K562 (cell line): ENCODE results near the gene SLC36A1. TPM values are rescaled to one million over a fixed set of nuclear protein-coding genes. Genes with fewer than 3 reads are reported as not detected.

Experiments used
- ATAC-seq: fragments of 200-7000 bp; cut with Tn5 transposase; 3 replicates; pipeline ENCODE4 v1.9.1; 2020; ENCODE audit warnings: moderate library complexity
- BruUV-seq: library from RNA; stranded (reverse); fragments of 400-500 nt; replicated peaks from 2 replicates; lab custom pipeline; 2021; lab: Mats Ljungman, UMichigan
- CTCF ChIA-PET: fragments of 300-600 bp; formaldehyde crosslinking; extraction: SDS; loops from one replicate; lab custom pipeline; 2021; ENCODE audit warnings: low intra/inter-chr PET ratio; lab: Yijun Ruan, JAX
- POLR2A ChIA-PET: fragments of 300-600, 350-650 bp; sonication (Branson Sonifier 250); formaldehyde crosslinking; extraction: SDS; loops from one replicate; lab custom pipeline; 2021; ENCODE audit warnings: antibody characterized with exemption, inconsistent platforms; lab: Yijun Ruan, JAX
- DNase-seq, 4 experiments: peaks; one replicate each; pipeline versions ENCODE4 v3.0.0 to v3.0.0-alpha.2; 2011 to 2018; ENCODE audit warnings: low spot score in 3 of 4, mixed read lengths in 3 of 4; ENCODE audit errors: extremely low read depth in 1 of 4
- FAIRE-seq: peaks from 2 replicates; lab custom pipeline; 2011; peaks lifted over from hg19 to GRCh38; lab: Jason Lieb, UNC
- H2AFZ ChIP-seq: 2 replicates; pipeline ENCODE4 v1.6.0; 2011; ENCODE audit warnings: low read depth, low read length, control low read depth, inconsistent platforms
- H3K27ac ChIP-seq: fragments of 200-600 bp; 3 replicates; pipeline ENCODE4 v1.8.0; 2011; ENCODE audit warnings: low read depth, mild to moderate bottlenecking, control low read depth, inconsistent platforms, low read length, moderate library complexity, mixed read lengths; ENCODE audit errors: extremely low read depth
- H3K27me3 ChIP-seq, 2 experiments: fragments of 300-600 bp in 1 of 2; 2 replicates in 1 of 2; 3 replicates in 1 of 2; pipeline versions ENCODE4 v1.6.0 to v1.8.0; 2011; ENCODE audit warnings: inconsistent platforms in 2 of 2, low read length in 2 of 2, mild to moderate bottlenecking in 1 of 2, mixed read lengths in 1 of 2, moderate library complexity in 1 of 2; ENCODE audit not compliant: control insufficient read depth in 2 of 2, insufficient read depth in 2 of 2
- H3K36me3 ChIP-seq: fragments of 300-600 bp; 3 replicates; pipeline ENCODE4 v1.8.0; 2011; ENCODE audit warnings: mild to moderate bottlenecking, low read length, inconsistent platforms; ENCODE audit not compliant: control insufficient read depth, insufficient read depth
- H3K4me1 ChIP-seq, 2 experiments: fragments of 200-600 bp in 1 of 2; replicated peaks in 1 of 2; 2 replicates in 1 of 2; 3 replicates in 1 of 2; pipeline versions ENCODE4 v1.5.1 to v1.8.0; 2011; ENCODE audit warnings: inconsistent platforms in 2 of 2, low read length in 2 of 2, mild to moderate bottlenecking in 1 of 2, mixed read lengths in 1 of 2, moderate library complexity in 1 of 2; ENCODE audit not compliant: control insufficient read depth in 2 of 2, insufficient read depth in 2 of 2
- H3K4me2 ChIP-seq: 2 replicates; pipeline ENCODE4 v1.6.1; 2011; ENCODE audit warnings: low read length, control low read depth, inconsistent platforms, mixed read lengths; ENCODE audit not compliant: insufficient read depth
- H3K4me3 ChIP-seq: fragments of 200-600 bp; sonication (generic), shearing (Covaris generic); 2 replicates; pipeline ENCODE4 v1.5.1; 2016; ENCODE audit warnings: control low read depth, inconsistent platforms
- H3K79me2 ChIP-seq: fragments of 200-600 bp; 3 replicates; pipeline ENCODE4 v1.8.0; 2011; ENCODE audit warnings: low read length, inconsistent platforms; ENCODE audit not compliant: control insufficient read depth, insufficient read depth
- H3K9ac ChIP-seq, 2 experiments: 2 replicates each; pipeline versions ENCODE4 v1.6.0 to v1.6.1; 2011; ENCODE audit warnings: low read depth in 2 of 2, low read length in 2 of 2, control low read depth in 1 of 2, inconsistent platforms in 1 of 2, mild to moderate bottlenecking in 1 of 2, mixed read lengths in 1 of 2; ENCODE audit not compliant: insufficient read depth in 1 of 2
- H3K9me1 ChIP-seq: one replicate; pipeline ENCODE4 v1.6.0; 2011; ENCODE audit warnings: inconsistent platforms, mild to moderate bottlenecking, low read length, moderate library complexity; ENCODE audit not compliant: control insufficient read depth, insufficient read depth
- H3K9me3 ChIP-seq: replicated peaks from 2 replicates; pipeline ENCODE4 v1.5.1; 2011; ENCODE audit warnings: low read depth, low read length, inconsistent platforms; ENCODE audit not compliant: control insufficient read depth, insufficient read depth
- H4K20me1 ChIP-seq: replicated peaks from 2 replicates; pipeline ENCODE4 v1.6.1; 2011; ENCODE audit warnings: low read length, inconsistent platforms, mixed read lengths; ENCODE audit not compliant: control insufficient read depth, insufficient read depth
- AFF1 ChIP-seq, 2 experiments: fragments of 450-650 bp; IDR thresholded peaks; 2 replicates each; pipeline ENCODE4 v1.6.1; 2018; ENCODE audit warnings: mild to moderate bottlenecking in 2 of 2, low read depth in 1 of 2; ENCODE audit not compliant: partially characterized antibody in 2 of 2
- CBX5 ChIP-seq: IDR thresholded peaks from 2 replicates; pipeline ENCODE4 v1.6.1; 2014; ENCODE audit warnings: low read depth, borderline replicate concordance
- CSDE1 ChIP-seq, 2 experiments: fragments of 450-650 bp; IDR thresholded peaks; 2 replicates each; pipeline ENCODE4 v1.6.1; 2016; ENCODE audit warnings: mild to moderate bottlenecking in 1 of 2
- FOXK2 ChIP-seq, 2 experiments: fragments of 450-650 bp; IDR thresholded peaks in 1 of 2; conservative IDR thresholded peaks in 1 of 2; 2 replicates each; pipeline ENCODE4 v1.6.1; 2016; ENCODE audit warnings: low read depth in 2 of 2, mild to moderate bottlenecking in 1 of 2
- IRF2 ChIP-seq: sonication (generic); formaldehyde crosslinking; IDR thresholded peaks from 2 replicates; pipeline ENCODE4 v1.8.1; 2022; ENCODE audit warnings: mild to moderate bottlenecking, missing genetic modification reagents
- MAFG ChIP-seq: fragments of 450-650 bp; conservative IDR thresholded peaks from 2 replicates; pipeline ENCODE4 v1.6.1; 2016; ENCODE audit warnings: missing genetic modification characterization, missing compliant biosample characterization
- NKRF ChIP-seq: fragments of 450-650 bp; IDR thresholded peaks from 2 replicates; pipeline ENCODE4 v1.6.1; 2016; ENCODE audit warnings: borderline replicate concordance
- RBM14 ChIP-seq: fragments of 200-400 bp; formaldehyde crosslinking; IDR thresholded peaks from 2 replicates; pipeline ENCODE4 v1.6.1; 2018; ENCODE audit warnings: low read depth, mild to moderate bottlenecking, low read length, moderate library complexity, borderline replicate concordance; ENCODE audit not compliant: insufficient read depth
- SMAD1 ChIP-seq: fragments of 150-350 bp; IDR thresholded peaks from 2 replicates; pipeline ENCODE4 v1.6.1; 2014; ENCODE audit warnings: low read length, low read depth; ENCODE audit not compliant: partially characterized antibody
- TBP ChIP-seq: optimal IDR thresholded peaks from 2 replicates; pipeline ENCODE3; 2011; ENCODE audit warnings: low read depth, low read length, improper control_type of control experiment
- WGBS: fragments of 100-300 bp; shearing (Covaris generic); methylation state at CpG from one replicate; pipeline ENCODE4 v1.1.6; 2016; ENCODE audit warnings: low coverage, mixed read lengths; ENCODE audit not compliant: insufficient coverage; ENCODE audit errors: missing lambda C conversion rate; 5-methylcytosine and 5-hydroxymethylcytosine counted together
- in situ Hi-C: fragments of 300-500 bp; cut with MboI; formaldehyde crosslinking; loops from 4 replicates; pipeline ENCODE4 v1.15.0; 2018; ENCODE audit warnings: inconsistent platforms, mixed read lengths
- intact Hi-C: fragments of 100-400 bp; cut with micrococcal nuclease; formaldehyde crosslinking; loops from 2 replicates; pipeline ENCODE4 v1.14.2; 2022
- polyA plus RNA-seq, 8 experiments: library from polyadenylated mRNA; depleted of rRNA in 4 of 8; stranded (reverse) in 5 of 8; unstranded in 3 of 8; fragments of >200 nt; fragmentation: Nextera tagmentation in 2 of 8; fragmentation: Illumina TruSeq in 1 of 8; extraction: Ambion mirVana in 2 of 8; extraction: Trizol in 1 of 8; gene quantifications; 2 replicates each; pipeline versions ENCODE4 v1.2.1 to v1.2.3, GENCODE V29; 2011 to 2014; ENCODE audit warnings: inconsistent platforms in 1 of 8, missing spikeins in 1 of 8
- total RNA-seq, 7 experiments: library from RNA; depleted of rRNA in 6 of 7; stranded (reverse); fragments of >200 nt in 6 of 7; fragmentation: Illumina TruSeq in 2 of 7; extraction: Trizol in 2 of 7; gene quantifications; 2 replicates each; pipeline versions ENCODE4 v1.2.1 to v1.2.3, GENCODE V29; 2011 to 2021; ENCODE audit warnings: low replicate concordance in 1 of 7

Gene SLC36A1
- total and polyA plus RNA-seq, 9 of the 15 experiments (the other 6 are each of a cell fraction or from before 2014, with no cell fraction given): 1.6 to 8.4 (median 4.6) TPM

GRCh38 chr5:151520294-151520693, 72.9 kb downstream of the SLC36A1 start (continued):
- TF ChIP-seq NKRF: no peak
- no peak for TF ChIP-seq FOXK2 (conservative IDR thresholded peaks at IDR 0.05 in 1 of 2, IDR thresholded peaks at IDR 0.05 in 1 of 2; ENCODE audit: low read depth in 2 of 2)
- no peak for TF ChIP-seq TBP
- no peak for TF ChIP-seq SMAD1
- TF ChIP-seq RBM14: no peak

GRCh38 chr5:151522226-151522625, 74.8 kb downstream of the SLC36A1 start:
- CTCF ChIA-PET: no interaction called here
- H2AFZ ChIP-seq: no peak overlapping the region
- H3K9me3 ChIP-seq: no peaks in the 10 kb centered on the region
- H3K9ac ChIP-seq: no peak overlapping the region
- H3K9me1 ChIP-seq: no peaks in the 10 kb centered on the region
- POLR2A ChIA-PET: no interaction called here
- H3K79me2 ChIP-seq: no peaks in the 10 kb centered on the region
- ATAC-seq: no peak
- no peak for FAIRE-seq
- no peak for DNase-seq
- in situ Hi-C loops (loop anchor here (10.0 kb wide), 1 partner anchor 397 kb away; no protein-coding TSS in a partner anchor), intact Hi-C loops (loop anchor here (2.0 to 5.0 kb wide), 5 partner anchors 75 to 395 kb away; partner anchors contain the start of gene SLC36A1)
- WGBS: 8% methylated on average over 5 of the region's 5 CpGs
- H3K4me3 ChIP-seq: no peak overlapping the region
- no peaks in the 10 kb centered on the region for H3K36me3 ChIP-seq
- H4K20me1 ChIP-seq: no peaks in the 10 kb centered on the region
- no peaks in the 10 kb centered on the region for H3K4me1 ChIP-seq
- H3K27ac ChIP-seq: no peak overlapping the region
- peaks cover 17 to 27% of the 10 kb centered on the region in 2 experiments for H3K27me3 ChIP-seq
- BruUV-seq: no TSS peak
- no peak overlapping the region for H3K4me2 ChIP-seq
- TF ChIP-seq CBX5: no peak
- no peak for TF ChIP-seq CSDE1 (IDR thresholded peaks at IDR 0.05)
- no peak for TF ChIP-seq MAFG (tag)
- TF ChIP-seq AFF1 (IDR thresholded peaks at IDR 0.05; ENCODE audit: low read depth in 1 of 2, partially characterized antibody in 2 of 2): no peak
- no peak for TF ChIP-seq IRF2 (CRISPR knock-in tag)
